Peyer's patch (tissue), 4 donors: ENCODE measurements around the gene PRSS3.
"Not testable (repeated sequence)": the region's sequence is repeated elsewhere in the genome, so short reads cannot be mapped to it uniquely, and the experiment has no call there.

ENCODE experiments used
- POLR2A ChIP-seq, 2 donors: fragments of 450-650 bp; IDR thresholded peaks; one replicate each; pipeline ENCODE4 v1.5.1; 2017; ENCODE audit warnings: antibody characterized with exemption in 2 of 2, mild to moderate bottlenecking in 2 of 2, moderate library complexity in 2 of 2
- TF ChIP-seq, protein P1 (sequence below), 6 experiments: fragments of 450-650 bp in 4 of 6; fragments of 200-600 bp in 2 of 6; sonication (generic) in 1 of 6; IDR thresholded peaks; one replicate each; pipeline ENCODE4 v1.5.1; 2017 to 2019; ENCODE audit warnings: antibody characterized with exemption in 6 of 6, mild to moderate bottlenecking in 3 of 6, moderate library complexity in 1 of 6

DNA sequence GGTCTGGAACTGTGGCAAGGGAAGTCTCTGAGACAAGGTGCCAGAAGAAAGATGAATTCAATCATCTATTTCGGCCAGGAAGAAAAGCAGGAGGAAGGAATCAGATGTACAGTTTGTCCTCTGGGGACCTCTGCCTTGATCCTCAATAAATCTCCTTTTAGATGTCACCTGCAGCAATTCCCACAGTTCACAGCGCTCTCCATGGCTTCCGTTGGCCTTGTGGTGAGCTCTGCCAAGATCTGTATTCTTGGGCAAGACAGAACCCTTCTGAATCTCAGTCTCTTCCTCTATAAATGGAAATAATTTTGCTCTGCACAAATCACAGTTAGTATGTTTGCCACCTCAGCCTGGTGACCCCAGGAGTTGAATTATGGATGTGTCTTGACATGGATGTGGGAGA, 8.8 kb downstream of the PRSS3 start:
- TF ChIP-seq, protein P1, sequence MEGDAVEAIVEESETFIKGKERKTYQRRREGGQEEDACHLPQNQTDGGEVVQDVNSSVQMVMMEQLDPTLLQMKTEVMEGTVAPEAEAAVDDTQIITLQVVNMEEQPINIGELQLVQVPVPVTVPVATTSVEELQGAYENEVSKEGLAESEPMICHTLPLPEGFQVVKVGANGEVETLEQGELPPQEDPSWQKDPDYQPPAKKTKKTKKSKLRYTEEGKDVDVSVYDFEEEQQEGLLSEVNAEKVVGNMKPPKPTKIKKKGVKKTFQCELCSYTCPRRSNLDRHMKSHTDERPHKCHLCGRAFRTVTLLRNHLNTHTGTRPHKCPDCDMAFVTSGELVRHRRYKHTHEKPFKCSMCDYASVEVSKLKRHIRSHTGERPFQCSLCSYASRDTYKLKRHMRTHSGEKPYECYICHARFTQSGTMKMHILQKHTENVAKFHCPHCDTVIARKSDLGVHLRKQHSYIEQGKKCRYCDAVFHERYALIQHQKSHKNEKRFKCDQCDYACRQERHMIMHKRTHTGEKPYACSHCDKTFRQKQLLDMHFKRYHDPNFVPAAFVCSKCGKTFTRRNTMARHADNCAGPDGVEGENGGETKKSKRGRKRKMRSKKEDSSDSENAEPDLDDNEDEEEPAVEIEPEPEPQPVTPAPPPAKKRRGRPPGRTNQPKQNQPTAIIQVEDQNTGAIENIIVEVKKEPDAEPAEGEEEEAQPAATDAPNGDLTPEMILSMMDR (IDR thresholded peaks at IDR 0.05) = not testable (repeated sequence)
- TF ChIP-seq POLR2A (IDR thresholded peaks at IDR 0.05) = not testable (repeated sequence)
